H1 (cell line): Measurements from ENCODE around the gene NDFIP2.

Experiments used
- CTCF ChIP-seq, 3 experiments: IDR thresholded peaks; 1 replicate in 2 of 3; 2 replicates in 1 of 3; pipeline versions ENCODE4 v1.5.1 to v1.6.1; 2011; ENCODE audit warnings: low read length in 3 of 3, mild to moderate bottlenecking in 3 of 3, inconsistent platforms in 2 of 3, low read depth in 1 of 3, moderate library complexity in 1 of 3; ENCODE audit not compliant: insufficient read depth in 1 of 3; ENCODE audit errors: control extremely low read depth in 1 of 3
- EZH2 ChIP-seq: fragments of 200-600 bp; sonication (generic); IDR thresholded peaks from 2 replicates; pipeline ENCODE4 v1.7.1; 2012; ENCODE audit warnings: low read depth, mild to moderate bottlenecking, moderate library complexity, low read length, inconsistent platforms; ENCODE audit not compliant: severe bottlenecking
- POLR2A ChIP-seq, 2 experiments: IDR thresholded peaks; 1 replicate in 1 of 2; 2 replicates in 1 of 2; pipeline ENCODE4 v1.6.1; 2011; ENCODE audit warnings: low read depth in 2 of 2, low read length in 2 of 2, mild to moderate bottlenecking in 2 of 2; ENCODE audit errors: control extremely low read depth in 1 of 2
- POLR2AphosphoS5 ChIP-seq: IDR thresholded peaks from 2 replicates; pipeline ENCODE4 v1.6.1; 2011; ENCODE audit warnings: low read depth, low read length
- TAF1 ChIP-seq: IDR thresholded peaks from 2 replicates; pipeline ENCODE4 v1.6.1; 2011; ENCODE audit warnings: mild to moderate bottlenecking, low read depth, low read length
- TAF7 ChIP-seq: optimal IDR thresholded peaks from 2 replicates; pipeline ENCODE3; 2011; ENCODE audit warnings: low read depth, mild to moderate bottlenecking, inconsistent platforms, low read length, moderate library complexity, borderline replicate concordance

- TF ChIP-seq POLR2A (IDR thresholded peaks at IDR 0.05; ENCODE audit: control extremely low read depth in 1 of 2, low read depth in 2 of 2, low read length in 2 of 2) (no peak), CTCF (IDR thresholded peaks at IDR 0.05; ENCODE audit: control extremely low read depth in 1 of 3, insufficient read depth in 1 of 3, low read depth in 1 of 3, low read length in 3 of 3) (no peak), POLR2AphosphoS5 (no peak), TAF1 (no peak), EZH2 (no peak), TAF7 (no peak)
These were observed 19.9 kb downstream of the NDFIP2 start for GRCh38 chr13:79500829-79501228.
